ENCODE data around the gene MECP2. TPM values are rescaled to one million over a fixed set of nuclear protein-coding genes. Genes with fewer than 3 reads are reported as not detected.

Gene MECP2
- total and polyA plus RNA-seq, 2 donors (not counting 1 experiment from before 2014, with no cell fraction given) = 20.0 to 122 TPM

DNA sequence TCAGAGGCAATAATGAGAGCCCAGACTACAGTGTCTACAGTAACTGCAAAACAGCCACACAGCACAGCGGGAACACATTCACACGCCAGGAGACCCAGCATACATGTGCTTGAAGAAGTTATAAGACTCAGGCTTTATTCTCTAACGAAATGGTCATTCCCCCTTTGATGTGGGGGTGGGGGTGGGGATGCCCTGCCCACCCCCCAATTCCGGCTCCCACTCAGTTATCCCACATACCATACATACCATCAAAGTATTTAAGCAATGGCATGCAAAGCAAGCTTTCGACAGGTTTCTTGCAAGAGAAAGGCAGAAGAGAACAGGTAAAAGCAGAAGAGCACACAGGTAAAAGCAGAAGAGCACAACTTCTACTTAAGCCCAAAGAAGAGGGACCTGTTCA is 3.6 kb downstream of the MECP2 start:
- WGBS (ENCODE audit: insufficient coverage) = no CpG with 5 or more reads among the region's 5 CpGs
- peaks cover 60% of the 10 kb centered on the region for H3K4me1 Mint-ChIP-seq
- H3K27me3 ChIP-seq (replicated peaks in 1 of 4; ENCODE audit: control extremely low read depth in 1 of 4, control insufficient read depth in 3 of 4, insufficient read depth in 4 of 4, low read length in 3 of 4) = no peaks in the 10 kb centered on the region
- TF ChIP-seq, protein P1, sequence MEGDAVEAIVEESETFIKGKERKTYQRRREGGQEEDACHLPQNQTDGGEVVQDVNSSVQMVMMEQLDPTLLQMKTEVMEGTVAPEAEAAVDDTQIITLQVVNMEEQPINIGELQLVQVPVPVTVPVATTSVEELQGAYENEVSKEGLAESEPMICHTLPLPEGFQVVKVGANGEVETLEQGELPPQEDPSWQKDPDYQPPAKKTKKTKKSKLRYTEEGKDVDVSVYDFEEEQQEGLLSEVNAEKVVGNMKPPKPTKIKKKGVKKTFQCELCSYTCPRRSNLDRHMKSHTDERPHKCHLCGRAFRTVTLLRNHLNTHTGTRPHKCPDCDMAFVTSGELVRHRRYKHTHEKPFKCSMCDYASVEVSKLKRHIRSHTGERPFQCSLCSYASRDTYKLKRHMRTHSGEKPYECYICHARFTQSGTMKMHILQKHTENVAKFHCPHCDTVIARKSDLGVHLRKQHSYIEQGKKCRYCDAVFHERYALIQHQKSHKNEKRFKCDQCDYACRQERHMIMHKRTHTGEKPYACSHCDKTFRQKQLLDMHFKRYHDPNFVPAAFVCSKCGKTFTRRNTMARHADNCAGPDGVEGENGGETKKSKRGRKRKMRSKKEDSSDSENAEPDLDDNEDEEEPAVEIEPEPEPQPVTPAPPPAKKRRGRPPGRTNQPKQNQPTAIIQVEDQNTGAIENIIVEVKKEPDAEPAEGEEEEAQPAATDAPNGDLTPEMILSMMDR (IDR thresholded peaks at IDR 0.05) = no peak
- TF ChIP-seq EZH2 (IDR thresholded peaks at IDR 0.05; ENCODE audit: borderline replicate concordance, insufficient read depth, low read depth, low read length, poor library complexity, severe bottlenecking) = no peak
- DNase-seq (no peak), ATAC-seq (ENCODE audit: low read depth) (no peak)
- peaks cover 0 to 8% of the 10 kb centered on the region in 2 experiments for H3K36me3 ChIP-seq (replicated peaks in 1 of 2; ENCODE audit: control extremely low read depth in 1 of 2, control insufficient read depth in 1 of 2, extremely low read depth in 1 of 2, insufficient read depth in 2 of 2, low read length in 1 of 2)
- peaks cover 17% of the 10 kb centered on the region for H4K20me1 ChIP-seq (ENCODE audit: control insufficient read depth, insufficient read depth, low read length, poor library complexity, severe bottlenecking)
- H3K27me3 Mint-ChIP-seq = no peaks in the 10 kb centered on the region
- no peak overlapping the region for H3K27ac Mint-ChIP-seq
- H3K27ac ChIP-seq (ENCODE audit: low read length in 2 of 2) = no peak overlapping the region
- H3K4me2 ChIP-seq (replicated peaks; ENCODE audit: low read depth, low read length, poor library complexity, severe bottlenecking) = peak overlapping the region; percentile 79
- H3K9me3 ChIP-seq (ENCODE audit: control extremely low read depth in 1 of 3, control insufficient read depth in 2 of 3, insufficient read depth in 1 of 3, low read length in 2 of 3) = no peaks in the 10 kb centered on the region
- no peak overlapping the region for H3K4me3 ChIP-seq (ENCODE audit: control extremely low read depth in 1 of 5, extremely low read depth in 1 of 5, insufficient read depth in 1 of 5, low read depth in 2 of 5, low read length in 4 of 5)
- intact Hi-C loops (cut with micrococcal nuclease) = loop anchor here (10.0 kb wide), 1 partner anchor 281 kb away; the partner anchor contains the start of genes EMD and FLNA
- no peaks in the 10 kb centered on the region for H3K9me3 Mint-ChIP-seq (ENCODE audit: insufficient read depth)
- ChIA-PET POLR2A (interaction anchor here (0.7 kb wide), 1 partner anchor 307 kb away, joined by 4 read pairs; no protein-coding TSS in a partner anchor), CTCF (no interaction called here)
- peaks cover 72% of the 10 kb centered on the region for H3K79me2 ChIP-seq (ENCODE audit: control insufficient read depth, insufficient read depth, low read length)
- H2AFZ ChIP-seq (ENCODE audit: insufficient read depth, low read depth, low read length, poor library complexity, severe bottlenecking) = no peak overlapping the region
- H3K4me3 Mint-ChIP-seq = peak overlapping the region; percentile 70
- H3K9ac ChIP-seq (ENCODE audit: low read length) = no peak overlapping the region
- peaks cover 36 to 54% of the 10 kb centered on the region in 2 donors for H3K4me1 ChIP-seq (ENCODE audit: control insufficient read depth in 2 of 2, insufficient read depth in 2 of 2, low read length in 2 of 2)

DNA sequence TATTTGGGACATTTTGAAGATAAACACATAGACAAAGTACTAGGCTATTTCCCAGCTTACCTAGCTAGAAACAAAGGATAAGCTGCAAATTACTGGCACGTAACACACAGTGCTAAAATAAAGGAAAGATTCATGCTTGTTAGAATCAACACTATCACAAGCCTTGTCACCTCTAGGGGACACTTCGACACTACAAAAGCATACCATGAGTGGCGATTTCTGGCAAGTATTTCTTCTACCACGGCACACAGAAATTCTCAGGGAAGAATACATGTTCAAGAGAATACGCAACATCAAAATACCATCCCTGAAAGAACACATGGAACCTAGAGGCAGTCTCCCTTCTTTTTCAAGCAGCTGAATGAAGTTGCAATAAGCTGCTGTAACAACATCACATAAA is 5.1 kb downstream of the MECP2 start:
- Histone ChIP-seq H3K79me2 (ENCODE audit: control insufficient read depth, insufficient read depth, low read length) (peaks cover 81% of the 10 kb centered on the region), H3K9ac (ENCODE audit: low read length) (no peak overlapping the region), H3K27ac (ENCODE audit: low read length in 2 of 2) (no peak overlapping the region), H3K4me2 (replicated peaks; ENCODE audit: low read depth, low read length, poor library complexity, severe bottlenecking) (no peak overlapping the region), H4K20me1 (ENCODE audit: control insufficient read depth, insufficient read depth, low read length, poor library complexity, severe bottlenecking) (peaks cover 17% of the 10 kb centered on the region), H3K4me3 (ENCODE audit: control extremely low read depth in 1 of 5, extremely low read depth in 1 of 5, insufficient read depth in 1 of 5, low read depth in 2 of 5, low read length in 4 of 5) (no peak overlapping the region), H3K27me3 (replicated peaks in 1 of 4; ENCODE audit: control extremely low read depth in 1 of 4, control insufficient read depth in 3 of 4, insufficient read depth in 4 of 4, low read length in 3 of 4) (no peaks in the 10 kb centered on the region), H3K9me3 (ENCODE audit: control extremely low read depth in 1 of 3, control insufficient read depth in 2 of 3, insufficient read depth in 1 of 3, low read length in 2 of 3) (no peaks in the 10 kb centered on the region), H3K4me1 (ENCODE audit: control insufficient read depth in 2 of 2, insufficient read depth in 2 of 2, low read length in 2 of 2) (peaks cover 31 to 47% of the 10 kb centered on the region in 2 donors), H3K36me3 (replicated peaks in 1 of 2; ENCODE audit: control extremely low read depth in 1 of 2, control insufficient read depth in 1 of 2, extremely low read depth in 1 of 2, insufficient read depth in 2 of 2, low read length in 1 of 2) (peaks cover 0 to 15% of the 10 kb centered on the region in 2 experiments), H2AFZ (ENCODE audit: insufficient read depth, low read depth, low read length, poor library complexity, severe bottlenecking) (no peak overlapping the region)
- no peaks in the 10 kb centered on the region for H3K27me3 Mint-ChIP-seq
- 81% methylated on average over 4 of the region's 5 CpGs for WGBS (ENCODE audit: insufficient coverage)
- ATAC-seq (ENCODE audit: low read depth) = no peak
- ChIA-PET CTCF (no interaction called here), POLR2A (no interaction called here)
- TF ChIP-seq, protein P1 (IDR thresholded peaks at IDR 0.05) = no peak
- no peak for TF ChIP-seq EZH2 (IDR thresholded peaks at IDR 0.05; ENCODE audit: borderline replicate concordance, insufficient read depth, low read depth, low read length, poor library complexity, severe bottlenecking)
- H3K27ac Mint-ChIP-seq = no peak overlapping the region
- DNase-seq = no peak
- intact Hi-C loops (cut with micrococcal nuclease) = loop anchor here (10.0 kb wide), 1 partner anchor 282 kb away; the partner anchor contains the start of genes EMD and FLNA
- no peak overlapping the region for H3K4me3 Mint-ChIP-seq
- peaks cover 56% of the 10 kb centered on the region for H3K4me1 Mint-ChIP-seq
- H3K9me3 Mint-ChIP-seq (ENCODE audit: insufficient read depth) = no peaks in the 10 kb centered on the region

All from B cell (primary cell).